A673 (cell line): ENCODE data around the gene THAP4. TPM values are rescaled to one million over a fixed set of nuclear protein-coding genes. Genes with fewer than 3 reads are reported as not detected.

Experiments used
- BruUV-seq: library from RNA; stranded (reverse); fragments of 400-500 nt; replicated peaks from 2 replicates; lab custom pipeline; 2021; lab: Mats Ljungman, UMichigan
- CTCF ChIA-PET: fragments of 300-600 bp; sonication (Branson Sonifier 250); formaldehyde crosslinking; loops from one replicate; lab custom pipeline; 2022; ENCODE audit warnings: antibody characterized with exemption; lab: Charles Lee
- POLR2A ChIA-PET: fragments of 300-600 bp; sonication (Branson Sonifier 250); formaldehyde crosslinking; loops from one replicate; lab custom pipeline; 2022; ENCODE audit warnings: antibody characterized with exemption; ENCODE audit not compliant: low non-redundant PET; lab: Charles Lee
- DNase-seq: peaks from one replicate; pipeline ENCODE4 v3.0.0-alpha.2; 2015; ENCODE audit warnings: low spot score
- H3K27ac ChIP-seq: fragments of 200-600 bp; sonication (generic); 2 replicates; pipeline ENCODE4 v1.5.1; 2016; ENCODE audit warnings: mixed run types, low read depth, mild to moderate bottlenecking, mixed read lengths, antibody characterized with exemption, low read length; ENCODE audit not compliant: poor library complexity, severe bottlenecking
- H3K27me3 ChIP-seq: fragments of 200-600 bp; sonication (generic); replicated peaks from 2 replicates; pipeline ENCODE4 v1.6.1; 2017; ENCODE audit warnings: mixed run types, low read depth, mild to moderate bottlenecking, mixed read lengths, antibody characterized with exemption, low read length; ENCODE audit not compliant: insufficient read depth, poor library complexity
- H3K36me3 ChIP-seq: fragments of 200-600 bp; sonication (generic); 2 replicates; pipeline ENCODE4 v1.6.1; 2016; ENCODE audit warnings: mixed run types, mild to moderate bottlenecking, mixed read lengths, antibody characterized with exemption, low read length; ENCODE audit not compliant: insufficient read depth, poor library complexity, severe bottlenecking
- H3K4me1 ChIP-seq: fragments of 200-600 bp; sonication (generic); 2 replicates; pipeline ENCODE4 v1.6.1; 2017; ENCODE audit warnings: mixed run types, mild to moderate bottlenecking, mixed read lengths, antibody characterized with exemption, low read length; ENCODE audit not compliant: insufficient read depth, poor library complexity, severe bottlenecking
- H3K4me3 ChIP-seq: fragments of 200-600 bp; sonication (generic); 2 replicates; pipeline ENCODE4 v1.5.1; 2016; ENCODE audit warnings: low read depth, mixed run types, mild to moderate bottlenecking, mixed read lengths, low read length; ENCODE audit not compliant: poor library complexity, severe bottlenecking
- H3K9me3 ChIP-seq: fragments of 200-600 bp; sonication (generic); 2 replicates; pipeline ENCODE4 v1.6.1; 2016; ENCODE audit warnings: mixed run types, low read depth, mild to moderate bottlenecking, mixed read lengths, antibody characterized with exemption, low read length; ENCODE audit not compliant: poor library complexity, severe bottlenecking
- EZH2 ChIP-seq: fragments of 200-600 bp; sonication (generic); IDR thresholded peaks from 2 replicates; pipeline ENCODE4 v1.6.1; 2017; ENCODE audit warnings: borderline replicate concordance, low read depth, mild to moderate bottlenecking, mixed read lengths, antibody characterized with exemption, low read length; ENCODE audit not compliant: poor library complexity, severe bottlenecking
- intact Hi-C: fragments of 100-400 bp; cut with micrococcal nuclease; formaldehyde crosslinking; loops from one replicate; pipeline ENCODE4 v1.10.0; 2022; ENCODE audit not compliant: unreplicated experiment
- total RNA-seq: library from RNA; stranded (reverse); gene quantifications from 2 replicates; pipeline ENCODE4 v1.2.3, GENCODE V29; 2021
- TF ChIP-seq, protein P1 (sequence below): fragments of 300-800, 200-600 bp; sonication (generic); conservative IDR thresholded peaks from 2 replicates; pipeline ENCODE4 v1.5.1; 2017; ENCODE audit warnings: low read depth, mild to moderate bottlenecking, antibody characterized with exemption, low read length, moderate library complexity, mixed read lengths

THAP4 gene
- total RNA-seq, 1 experiment from 2014 or later = 82.0 TPM

DNA sequence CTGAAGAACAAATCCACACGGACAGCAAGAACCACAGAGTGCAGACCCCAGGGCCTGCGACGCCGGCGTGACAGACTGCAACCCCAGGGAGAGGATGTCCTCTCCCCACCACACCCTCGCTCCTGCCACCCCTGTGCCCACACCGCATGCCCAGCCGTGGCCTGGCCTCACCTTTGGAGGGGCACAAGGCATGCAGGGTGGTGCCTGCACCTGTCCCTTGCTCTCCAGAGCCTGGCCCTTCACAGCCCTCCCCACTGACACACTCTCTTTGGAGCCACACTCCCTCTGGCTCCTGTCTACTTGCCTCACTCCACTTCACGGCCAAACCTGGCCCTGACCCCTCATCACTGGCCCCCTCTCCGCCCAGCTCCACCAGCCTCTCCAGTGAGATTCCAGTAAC, 9.3 kb downstream of the THAP4 start:
- ChIA-PET CTCF (no interaction called here), POLR2A (no interaction called here)
- H3K4me3 ChIP-seq = no peak overlapping the region
- H3K9me3 ChIP-seq = no peaks in the 10 kb centered on the region
- no peak for DNase-seq
- intact Hi-C loops = no loop called here
- BruUV-seq = no TSS peak
- H3K27ac ChIP-seq = no peak overlapping the region
- H3K4me1 ChIP-seq = no peaks in the 10 kb centered on the region
- H3K27me3 ChIP-seq = no peaks in the 10 kb centered on the region
- H3K36me3 ChIP-seq = peaks cover 18% of the 10 kb centered on the region
- no peak for TF ChIP-seq EZH2
- TF ChIP-seq, protein P1, sequence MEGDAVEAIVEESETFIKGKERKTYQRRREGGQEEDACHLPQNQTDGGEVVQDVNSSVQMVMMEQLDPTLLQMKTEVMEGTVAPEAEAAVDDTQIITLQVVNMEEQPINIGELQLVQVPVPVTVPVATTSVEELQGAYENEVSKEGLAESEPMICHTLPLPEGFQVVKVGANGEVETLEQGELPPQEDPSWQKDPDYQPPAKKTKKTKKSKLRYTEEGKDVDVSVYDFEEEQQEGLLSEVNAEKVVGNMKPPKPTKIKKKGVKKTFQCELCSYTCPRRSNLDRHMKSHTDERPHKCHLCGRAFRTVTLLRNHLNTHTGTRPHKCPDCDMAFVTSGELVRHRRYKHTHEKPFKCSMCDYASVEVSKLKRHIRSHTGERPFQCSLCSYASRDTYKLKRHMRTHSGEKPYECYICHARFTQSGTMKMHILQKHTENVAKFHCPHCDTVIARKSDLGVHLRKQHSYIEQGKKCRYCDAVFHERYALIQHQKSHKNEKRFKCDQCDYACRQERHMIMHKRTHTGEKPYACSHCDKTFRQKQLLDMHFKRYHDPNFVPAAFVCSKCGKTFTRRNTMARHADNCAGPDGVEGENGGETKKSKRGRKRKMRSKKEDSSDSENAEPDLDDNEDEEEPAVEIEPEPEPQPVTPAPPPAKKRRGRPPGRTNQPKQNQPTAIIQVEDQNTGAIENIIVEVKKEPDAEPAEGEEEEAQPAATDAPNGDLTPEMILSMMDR = no peak

DNA sequence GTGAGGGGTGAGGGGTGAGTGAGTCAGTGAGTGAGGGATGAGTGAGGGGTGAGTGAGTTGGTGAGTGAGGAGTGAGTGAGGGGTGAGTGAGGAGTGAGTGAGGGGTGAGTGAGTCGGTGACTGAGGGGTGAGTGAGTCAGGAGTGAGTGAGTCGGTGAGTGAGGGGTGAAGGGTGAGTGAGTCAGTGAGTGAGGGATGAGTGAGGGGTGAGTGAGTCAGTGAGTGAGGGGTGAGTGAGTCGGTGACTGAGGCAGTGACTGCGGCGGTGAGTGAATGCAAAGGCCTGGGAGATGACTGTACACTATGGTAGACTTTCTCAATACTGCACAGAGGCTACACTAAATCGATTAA, 16.6 kb downstream of the THAP4 start:
- DNase-seq = no peak
- BruUV-seq = no TSS peak
- Histone ChIP-seq H3K4me1 (peaks cover 15% of the 10 kb centered on the region), H3K4me3 (no peak overlapping the region), H3K27ac (no peak overlapping the region), H3K36me3 (peaks cover 5% of the 10 kb centered on the region), H3K27me3 (no peaks in the 10 kb centered on the region), H3K9me3 (no peaks in the 10 kb centered on the region)
- intact Hi-C loops = no loop called here
- CTCF ChIA-PET = no interaction called here
- TF ChIP-seq, protein P1 = no peak
- TF ChIP-seq EZH2 = no peak
- POLR2A ChIA-PET = no interaction called here

DNA sequence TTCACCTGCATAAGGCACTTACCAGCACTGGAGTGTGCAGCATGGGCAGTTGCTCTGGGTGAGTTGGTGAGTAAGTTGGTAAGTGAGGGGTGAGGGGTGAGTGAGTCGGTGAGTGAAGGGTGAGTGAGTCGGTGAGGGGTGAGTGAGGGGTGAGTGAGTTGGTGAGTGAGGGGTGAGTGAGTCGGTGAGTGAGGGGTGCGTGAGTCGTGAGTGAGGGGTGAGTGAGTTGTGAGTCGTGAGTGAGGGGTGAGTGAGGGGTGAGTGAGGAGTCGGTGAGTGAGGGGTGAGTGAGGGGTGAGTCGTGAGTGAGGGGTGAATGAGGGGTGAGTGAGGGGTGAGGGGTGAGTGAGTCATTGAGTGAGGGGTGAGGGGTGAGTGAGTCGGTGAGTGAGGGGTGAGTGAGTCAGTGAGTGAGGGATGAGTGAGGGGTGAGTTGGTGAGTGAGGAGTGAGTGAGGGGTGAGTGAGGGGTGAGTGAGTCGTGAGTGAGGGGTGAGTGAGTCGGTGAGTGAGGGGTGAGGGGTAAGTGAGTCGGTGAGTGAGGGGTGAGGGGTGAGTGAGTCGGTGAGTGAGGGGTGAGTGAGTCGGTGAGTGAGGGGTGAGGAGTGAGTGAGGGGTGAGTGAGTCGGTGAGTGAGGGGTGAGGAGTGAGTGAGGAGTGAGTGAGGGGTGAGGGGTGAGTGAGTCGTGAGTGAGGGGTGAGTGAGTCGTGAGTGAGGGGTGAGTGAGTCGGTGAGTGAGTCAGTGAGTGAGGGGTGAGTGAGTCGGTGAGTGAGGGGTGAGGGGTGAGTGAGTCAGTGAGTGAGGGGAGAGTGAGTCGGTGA, 17.1 kb downstream of the THAP4 start:
- BruUV-seq = no TSS peak
- no peak for DNase-seq
- no peak for TF ChIP-seq EZH2
- TF ChIP-seq, protein P1 = no peak
- ChIA-PET POLR2A (no interaction called here), CTCF (no interaction called here)
- Histone ChIP-seq H3K9me3 (no peaks in the 10 kb centered on the region), H3K36me3 (peaks cover 5% of the 10 kb centered on the region), H3K27ac (no peak overlapping the region), H3K4me3 (no peak overlapping the region), H3K27me3 (no peaks in the 10 kb centered on the region), H3K4me1 (peaks cover 20% of the 10 kb centered on the region)
- intact Hi-C loops = no loop called here
